Right lobe of liver (tissue), 4 donors: ENCODE measurements around the gene VAV3.

Source experiments
- POLR2A ChIP-seq: fragments of 450-650 bp; IDR thresholded peaks from one replicate; pipeline ENCODE4 v1.6.1; 2017; ENCODE audit warnings: antibody characterized with exemption, mild to moderate bottlenecking
- TF ChIP-seq, protein P1 (sequence below), 4 donors: fragments of 200-600 bp in 3 of 4; fragments of 450-650 bp in 1 of 4; IDR thresholded peaks; one replicate each; pipeline versions ENCODE4 v1.5.1 to v1.8.0; 2016 to 2022; ENCODE audit warnings: antibody characterized with exemption in 4 of 4, mild to moderate bottlenecking in 2 of 4
- donor health status: DM: no; HTN: no; CAD: no.
- donor health status: DM: no; HTN: no; CAD: no.
- donor health status: DM: no; HTN: yes; CAD: no.

- TF ChIP-seq, protein P1, sequence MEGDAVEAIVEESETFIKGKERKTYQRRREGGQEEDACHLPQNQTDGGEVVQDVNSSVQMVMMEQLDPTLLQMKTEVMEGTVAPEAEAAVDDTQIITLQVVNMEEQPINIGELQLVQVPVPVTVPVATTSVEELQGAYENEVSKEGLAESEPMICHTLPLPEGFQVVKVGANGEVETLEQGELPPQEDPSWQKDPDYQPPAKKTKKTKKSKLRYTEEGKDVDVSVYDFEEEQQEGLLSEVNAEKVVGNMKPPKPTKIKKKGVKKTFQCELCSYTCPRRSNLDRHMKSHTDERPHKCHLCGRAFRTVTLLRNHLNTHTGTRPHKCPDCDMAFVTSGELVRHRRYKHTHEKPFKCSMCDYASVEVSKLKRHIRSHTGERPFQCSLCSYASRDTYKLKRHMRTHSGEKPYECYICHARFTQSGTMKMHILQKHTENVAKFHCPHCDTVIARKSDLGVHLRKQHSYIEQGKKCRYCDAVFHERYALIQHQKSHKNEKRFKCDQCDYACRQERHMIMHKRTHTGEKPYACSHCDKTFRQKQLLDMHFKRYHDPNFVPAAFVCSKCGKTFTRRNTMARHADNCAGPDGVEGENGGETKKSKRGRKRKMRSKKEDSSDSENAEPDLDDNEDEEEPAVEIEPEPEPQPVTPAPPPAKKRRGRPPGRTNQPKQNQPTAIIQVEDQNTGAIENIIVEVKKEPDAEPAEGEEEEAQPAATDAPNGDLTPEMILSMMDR (IDR thresholded peaks at IDR 0.05): no peak
- TF ChIP-seq POLR2A: no peak
These were observed 321.2 kb downstream of the VAV3 start for GRCh38 chr1:107643766-107644165.
